ENCODE results near the gene ITPR2.

GRCh38 chr12:26426652-26427051, 406.3 kb downstream of the ITPR2 start:
- TF ChIP-seq CTCF (IDR thresholded peaks at IDR 0.05; ENCODE audit: low read length) (no peak), EZH2 (optimal IDR thresholded peaks at IDR 0.05; ENCODE audit: low read depth, low read length) (no peak), EZH2phosphoT487 (IDR thresholded peaks at IDR 0.05; ENCODE audit: low read length) (no peak)

All from MM.1S (cell line).